ENCODE measurements around the gene HDAC11.
"Not testable (repeated sequence)": the region's sequence is repeated elsewhere in the genome, so short reads cannot be mapped to it uniquely, and the experiment has no call there.

Gene HDAC11

GRCh38 chr3:13514639-13515435 lies 34.7 kb downstream of the HDAC11 start:
- ATAC-seq (ENCODE audit: low read depth) (no peak), DNase-seq (ENCODE audit: low spot score in 2 of 2) (no peak)
- H3K36me3 Mint-ChIP-seq, result no peaks in the 10 kb centered on the region
- peaks cover 2% of the 10 kb centered on the region for H3K4me1 Mint-ChIP-seq
- H3K4me3 Mint-ChIP-seq, result no peak overlapping the region
- no peaks in the 10 kb centered on the region for H3K9me3 Mint-ChIP-seq
- peaks cover 10% of the 10 kb centered on the region for H3K27me3 Mint-ChIP-seq
- H3K27ac Mint-ChIP-seq, result no peak overlapping the region

- Mint-ChIP-seq H3K9me3 (no peaks in the 10 kb centered on the region), H3K4me1 (peaks cover 2% of the 10 kb centered on the region), H3K4me3 (no peak overlapping the region), H3K27ac (no peak overlapping the region), H3K27me3 (peaks cover 10% of the 10 kb centered on the region), H3K36me3 (no peaks in the 10 kb centered on the region)
- no peak for ATAC-seq (ENCODE audit: low read depth)
- no peak for DNase-seq (ENCODE audit: low spot score in 2 of 2)
These were observed 36.0 kb downstream of the HDAC11 start for GRCh38 chr3:13515786-13516759.

- Mint-ChIP-seq H3K4me1 (peaks cover 2% of the 10 kb centered on the region), H3K36me3 (no peaks in the 10 kb centered on the region), H3K27ac (no peak overlapping the region), H3K27me3 (peaks cover 12% of the 10 kb centered on the region), H3K9me3 (peaks cover 2% of the 10 kb centered on the region), H3K4me3 (no peak overlapping the region)
- DNase-seq (ENCODE audit: low spot score in 2 of 2) (no peak), ATAC-seq (ENCODE audit: low read depth) (no peak)
These were observed 36.6 kb downstream of the HDAC11 start for GRCh38 chr3:13516760-13517135.

- Mint-ChIP-seq H3K27me3 (peaks cover 10% of the 10 kb centered on the region), H3K4me1 (no peaks in the 10 kb centered on the region), H3K4me3 (no peak overlapping the region), H3K9me3 (peaks cover 3% of the 10 kb centered on the region), H3K36me3 (no peaks in the 10 kb centered on the region), H3K27ac (no peak overlapping the region)
- no peak for DNase-seq (ENCODE audit: low spot score in 2 of 2)
- ATAC-seq (ENCODE audit: low read depth), result no peak
These were observed 37.3 kb downstream of the HDAC11 start for GRCh38 chr3:13517253-13517977.

- Mint-ChIP-seq H3K27ac (no peak overlapping the region), H3K4me1 (no peaks in the 10 kb centered on the region), H3K4me3 (no peak overlapping the region), H3K27me3 (peaks cover 14% of the 10 kb centered on the region), H3K9me3 (peaks cover 3% of the 10 kb centered on the region), H3K36me3 (no peaks in the 10 kb centered on the region)
- DNase-seq (ENCODE audit: low spot score in 2 of 2), result no peak
- ATAC-seq (ENCODE audit: low read depth), result no peak
These were observed 38.4 kb downstream of the HDAC11 start for GRCh38 chr3:13518516-13518953.

- H3K4me1 Mint-ChIP-seq, result no peaks in the 10 kb centered on the region
- H3K27me3 Mint-ChIP-seq, result peaks cover 14% of the 10 kb centered on the region
These were observed 39.1 kb downstream of the HDAC11 start for GRCh38 chr3:13519006-13519791.

GRCh38 chr3:13520326-13520880 lies 40.3 kb downstream of the HDAC11 start:
- H3K9me3 Mint-ChIP-seq, result peaks cover 3% of the 10 kb centered on the region
- no peaks in the 10 kb centered on the region for H3K4me1 Mint-ChIP-seq
- H3K27ac Mint-ChIP-seq, result no peak overlapping the region
- ATAC-seq (ENCODE audit: low read depth) (no peak), DNase-seq (ENCODE audit: low spot score in 2 of 2) (no peak)
- peaks cover 14% of the 10 kb centered on the region for H3K27me3 Mint-ChIP-seq
- H3K4me3 Mint-ChIP-seq, result no peak overlapping the region
- no peaks in the 10 kb centered on the region for H3K36me3 Mint-ChIP-seq

More at GRCh38 chr3:13519006-13519791, 39.1 kb downstream of the HDAC11 start:
- H3K4me3 Mint-ChIP-seq, result no peak overlapping the region
- no peaks in the 10 kb centered on the region for H3K36me3 Mint-ChIP-seq
- H3K27ac Mint-ChIP-seq, result no peak overlapping the region
- DNase-seq (ENCODE audit: low spot score in 2 of 2) (no peak), ATAC-seq (ENCODE audit: low read depth) (no peak)
- H3K9me3 Mint-ChIP-seq, result peaks cover 3% of the 10 kb centered on the region

GRCh38 chr3:13521309-13521708 lies 41.2 kb downstream of the HDAC11 start:
- Mint-ChIP-seq H3K27ac (no peak overlapping the region), H3K4me1 (no peaks in the 10 kb centered on the region), H3K36me3 (no peaks in the 10 kb centered on the region), H3K4me3 (no peak overlapping the region), H3K27me3 (peaks cover 14% of the 10 kb centered on the region), H3K9me3 (peaks cover 3% of the 10 kb centered on the region)
- DNase-seq (ENCODE audit: low spot score in 2 of 2) (no peak), ATAC-seq (ENCODE audit: low read depth) (no peak)

- H3K27ac Mint-ChIP-seq; H3K4me3 Mint-ChIP-seq; H3K4me1 Mint-ChIP-seq; DNase-seq (ENCODE audit: low spot score in 2 of 2); ATAC-seq (ENCODE audit: low read depth); H3K36me3 Mint-ChIP-seq; H3K9me3 Mint-ChIP-seq: not testable (repeated sequence)
- peaks cover 16% of the 10 kb centered on the region for H3K27me3 Mint-ChIP-seq
These were observed 41.6 kb downstream of the HDAC11 start for GRCh38 chr3:13521749-13522148.

- ATAC-seq (ENCODE audit: low read depth) (no peak), DNase-seq (ENCODE audit: low spot score in 2 of 2) (no peak)
- no peaks in the 10 kb centered on the region for H3K36me3 Mint-ChIP-seq
- H3K27me3 Mint-ChIP-seq, result peaks cover 16% of the 10 kb centered on the region
- no peak overlapping the region for H3K4me3 Mint-ChIP-seq
- H3K27ac Mint-ChIP-seq, result no peak overlapping the region
- no peaks in the 10 kb centered on the region for H3K4me1 Mint-ChIP-seq
- H3K9me3 Mint-ChIP-seq, result peaks cover 3% of the 10 kb centered on the region
These were observed 42.1 kb downstream of the HDAC11 start for GRCh38 chr3:13522236-13522635.

GRCh38 chr3:13524979-13525669 lies 45.0 kb downstream of the HDAC11 start:
- peaks cover 3% of the 10 kb centered on the region for H3K9me3 Mint-ChIP-seq
- H3K27me3 Mint-ChIP-seq, result peaks cover 17% of the 10 kb centered on the region
- DNase-seq (ENCODE audit: low spot score in 2 of 2) (no peak), ATAC-seq (ENCODE audit: low read depth) (no peak)
- H3K27ac Mint-ChIP-seq, result no peak overlapping the region
- H3K4me3 Mint-ChIP-seq, result no peak overlapping the region
- H3K4me1 Mint-ChIP-seq, result no peaks in the 10 kb centered on the region
- no peaks in the 10 kb centered on the region for H3K36me3 Mint-ChIP-seq

GRCh38 chr3:13525827-13526625 lies 45.9 kb downstream of the HDAC11 start:
- Mint-ChIP-seq H3K9me3 (peaks cover 3% of the 10 kb centered on the region), H3K4me3 (no peak overlapping the region), H3K36me3 (no peaks in the 10 kb centered on the region), H3K4me1 (no peaks in the 10 kb centered on the region), H3K27me3 (peaks cover 21% of the 10 kb centered on the region), H3K27ac (no peak overlapping the region)
- ATAC-seq (ENCODE audit: low read depth), result no peak
- DNase-seq (ENCODE audit: low spot score in 2 of 2), result no peak
